T-cell (primary cell): ENCODE results near the gene ILKAP. TPM values are rescaled to one million over a fixed set of nuclear protein-coding genes. Genes with fewer than 3 reads are reported as not detected.
"Not testable (repeated sequence)": the region's sequence is repeated elsewhere in the genome, so short reads cannot be mapped to it uniquely, and the experiment has no call there.

Source experiments
- ATAC-seq, 4 experiments: fragments of 200-7000 bp in 3 of 4; fragments of 150-1000 bp in 1 of 4; cut with Tn5 transposase; replicated peaks in 1 of 4; 1 replicate in 3 of 4; 2 replicates in 1 of 4; pipeline ENCODE4 v1.10.0; 2021; ENCODE audit warnings: moderate library complexity in 3 of 4, mild to moderate bottlenecking in 2 of 4, moderate number of reproducible peaks in 1 of 4
- CTCF ChIA-PET, 2 donors: fragments of 300-600 bp; sonication (Branson Sonifier 250); formaldehyde crosslinking; loops; one replicate each; lab custom pipeline; 2022; ENCODE audit warnings: antibody characterized with exemption in 2 of 2; lab: Charles Lee
- POLR2A ChIA-PET, 2 donors: fragments of 300-600 bp; sonication (Branson Sonifier 250); formaldehyde crosslinking; loops; one replicate each; lab custom pipeline; 2022; ENCODE audit warnings: antibody characterized with exemption in 2 of 2; lab: Charles Lee
- DNase-seq, 35 experiments: peaks; one replicate each; pipeline versions ENCODE4 v3.0.0 to v3.0.0-alpha.2; 2013 to 2023
- H3K27ac ChIP-seq: one replicate; pipeline ENCODE4 v1.5.1; 2013; ENCODE audit warnings: low read length
- H3K27me3 ChIP-seq, 2 experiments: replicated peaks in 1 of 2; 1 replicate in 1 of 2; 2 replicates in 1 of 2; pipeline versions ENCODE4 v1.6.1 to v1.7.0; 2013; ENCODE audit warnings: low read length in 1 of 2, mixed read lengths in 1 of 2; ENCODE audit not compliant: control insufficient read depth in 2 of 2, insufficient read depth in 2 of 2; ENCODE audit errors: extremely low read depth in 1 of 2
- H3K36me3 ChIP-seq, 2 donors: 1 replicate in 1 of 2; 2 replicates in 1 of 2; pipeline versions ENCODE4 v1.6.1 to v1.7.0; 2013; ENCODE audit warnings: low read length in 1 of 2; ENCODE audit not compliant: control insufficient read depth in 2 of 2, insufficient read depth in 1 of 2; ENCODE audit errors: extremely low read depth in 1 of 2
- H3K4me1 ChIP-seq, 2 experiments: 1 replicate in 1 of 2; 2 replicates in 1 of 2; pipeline versions ENCODE4 v1.6.1 to v1.7.0; 2013; ENCODE audit warnings: low read length in 2 of 2, mixed read lengths in 1 of 2; ENCODE audit not compliant: insufficient read depth in 2 of 2, control insufficient read depth in 1 of 2; ENCODE audit errors: extremely low read depth in 1 of 2
- H3K4me3 ChIP-seq, 2 donors: 1 replicate in 1 of 2; 2 replicates in 1 of 2; pipeline versions ENCODE4 v1.5.1 to v1.7.0; 2013; ENCODE audit warnings: mild to moderate bottlenecking in 2 of 2, low read length in 1 of 2, moderate library complexity in 1 of 2; ENCODE audit not compliant: control insufficient read depth in 1 of 2; ENCODE audit errors: extremely low read depth in 1 of 2
- H3K9me3 ChIP-seq: 2 replicates; pipeline ENCODE4 v1.7.0; 2013
- H3K27ac Mint-ChIP-seq, 2 donors: one replicate each; pipeline ENCODE4 v1.8.0; 2020 to 2021; ENCODE audit warnings: mild to moderate bottlenecking in 2 of 2, mixed read lengths in 2 of 2
- H3K27me3 Mint-ChIP-seq, 2 donors: one replicate each; pipeline ENCODE4 v1.8.0; 2021 to 2022; ENCODE audit warnings: mixed read lengths in 2 of 2
- H3K36me3 Mint-ChIP-seq: one replicate; pipeline ENCODE4 v1.8.0; 2021; ENCODE audit warnings: mixed read lengths
- H3K4me1 Mint-ChIP-seq, 3 donors: one replicate each; pipeline ENCODE4 v1.8.0; 2020 to 2022; ENCODE audit warnings: mixed read lengths in 3 of 3, mild to moderate bottlenecking in 1 of 3
- H3K4me3 Mint-ChIP-seq, 3 donors: one replicate each; pipeline ENCODE4 v1.8.0; 2020 to 2022; ENCODE audit warnings: mild to moderate bottlenecking in 3 of 3, mixed read lengths in 3 of 3, moderate library complexity in 3 of 3
- H3K9me3 Mint-ChIP-seq, 3 donors: one replicate each; pipeline ENCODE4 v1.8.0; 2020 to 2022; ENCODE audit warnings: mixed read lengths in 3 of 3
- WGBS: methylation state at CpG from one replicate; pipeline ENCODE4 v1.1.5; 2013; ENCODE audit warnings: missing lambda C conversion rate; ENCODE audit not compliant: insufficient coverage; 5-methylcytosine and 5-hydroxymethylcytosine counted together
- total RNA-seq, 35 experiments: library from RNA in 6 of 35; stranded (reverse) in 6 of 35; fragments of 120-200 nt in 1 of 35; gene quantifications; one replicate each; pipeline versions ENCODE4 v1.2.1 to v1.2.4 and lab custom pipeline; 2013 to 2026

Gene ILKAP
- total RNA-seq, 5 donors from 2014 or later (not counting 1 experiment from before 2014, with no cell fraction given), result 72.8 to 120 (median 76.3) TPM

- Mint-ChIP-seq H3K27ac (no peak overlapping the region), H3K9me3 (no peaks in the 10 kb centered on the region), H3K36me3 (peaks cover 63% of the 10 kb centered on the region), H3K4me1 (peaks cover 0 to 4% (median 0%) of the 10 kb centered on the region in 3 donors), H3K27me3 (no peaks in the 10 kb centered on the region), H3K4me3 (no peak overlapping the region)
- Histone ChIP-seq H3K36me3 (peaks cover 13 to 91% of the 10 kb centered on the region in 2 donors), H3K27ac (no peak overlapping the region), H3K4me3 (no peak overlapping the region), H3K4me1 (no peaks in the 10 kb centered on the region), H3K27me3 (no peaks in the 10 kb centered on the region), H3K9me3 (no peaks in the 10 kb centered on the region)
- DNase-seq, result no peak
- ChIA-PET POLR2A (no interaction called here), CTCF (no interaction called here)
- ATAC-seq, result no peak
- no CpG with 5 or more reads among the region's 2 CpGs for WGBS
Measured at GRCh38 chr2:238173692-238174091, 29.8 kb downstream of the ILKAP start.

GRCh38 chr2:238172439-238172838 is 31.1 kb downstream of the ILKAP start:
- no peaks in the 10 kb centered on the region for H3K27me3 Mint-ChIP-seq
- ATAC-seq (peak in 1 of 4 experiments; percentile 11), DNase-seq (no peak)
- no peaks in the 10 kb centered on the region for H3K27me3 ChIP-seq
- H3K9me3 ChIP-seq, result no peaks in the 10 kb centered on the region
- H3K9me3 Mint-ChIP-seq, result no peaks in the 10 kb centered on the region
- H3K36me3 Mint-ChIP-seq, result peaks cover 59% of the 10 kb centered on the region
- H3K4me1 ChIP-seq, result no peaks in the 10 kb centered on the region
- H3K27ac ChIP-seq, result no peak overlapping the region
- 100% methylated on average over 11 of the region's 14 CpGs for WGBS
- peak overlapping the region in 1 of 3 donors; percentile 22 for H3K4me3 Mint-ChIP-seq
- peak overlapping the region in 1 of 2 donors; percentile 39 for H3K27ac Mint-ChIP-seq
- ChIA-PET CTCF (no interaction called here), POLR2A (no interaction called here)
- H3K4me3 ChIP-seq, result no peak overlapping the region
- peaks cover 15 to 85% of the 10 kb centered on the region in 2 donors for H3K36me3 ChIP-seq
- H3K4me1 Mint-ChIP-seq, result peaks cover 0 to 4% (median 0%) of the 10 kb centered on the region in 3 donors

- H3K4me3 ChIP-seq, result no peak overlapping the region
- no peaks in the 10 kb centered on the region for H3K27me3 ChIP-seq
- no peak for DNase-seq
- Mint-ChIP-seq H3K27ac (peak overlapping the region in 1 of 2 donors; percentile 16), H3K9me3 (no peaks in the 10 kb centered on the region), H3K36me3 (peaks cover 54% of the 10 kb centered on the region), H3K4me1 (peaks cover 0 to 4% (median 0%) of the 10 kb centered on the region in 3 donors), H3K4me3 (peak overlapping the region in 1 of 3 donors; percentile 22), H3K27me3 (no peaks in the 10 kb centered on the region)
- CTCF ChIA-PET, result no interaction called here
- peaks cover 15 to 79% of the 10 kb centered on the region in 2 donors for H3K36me3 ChIP-seq
- WGBS, result 95% methylated on average over 4 of the region's 9 CpGs
- no peaks in the 10 kb centered on the region for H3K9me3 ChIP-seq
- no peak overlapping the region for H3K27ac ChIP-seq
- POLR2A ChIA-PET, result no interaction called here
- ATAC-seq, result no peak
- H3K4me1 ChIP-seq, result no peaks in the 10 kb centered on the region
Measured at GRCh38 chr2:238171575-238172187, 31.8 kb downstream of the ILKAP start.

GRCh38 chr2:238171072-238171431 is 32.4 kb downstream of the ILKAP start:
- H3K4me1 Mint-ChIP-seq, result not testable (repeated sequence)

GRCh38 chr2:238170386-238171071 is 33.0 kb downstream of the ILKAP start:
- Mint-ChIP-seq H3K27me3 (peaks cover 0 to 2% of the 10 kb centered on the region in 2 donors), H3K36me3 (peaks cover 46% of the 10 kb centered on the region), H3K9me3 (no peaks in the 10 kb centered on the region), H3K4me1 (no peaks in the 10 kb centered on the region), H3K4me3 (no peak overlapping the region), H3K27ac (no peak overlapping the region)
- H3K36me3 ChIP-seq, result peaks cover 15 to 71% of the 10 kb centered on the region in 2 donors
- no peak for ATAC-seq
- WGBS, result 97% methylated on average over 6 of the region's 21 CpGs
- peak in 1 of 35 experiments; percentile 16 for DNase-seq
- H3K9me3 ChIP-seq, result no peaks in the 10 kb centered on the region
- H3K4me3 ChIP-seq, result no peak overlapping the region
- ChIA-PET CTCF (interaction anchor here in 1 of 2 donors (0.5 kb wide), 1 partner anchor 20 kb away, joined by 6 read pairs; no protein-coding TSS in a partner anchor), POLR2A (no interaction called here)
- peaks cover 0 to 1% of the 10 kb centered on the region in 2 experiments for H3K27me3 ChIP-seq
- H3K4me1 ChIP-seq, result no peaks in the 10 kb centered on the region
- H3K27ac ChIP-seq, result no peak overlapping the region

More at GRCh38 chr2:238171072-238171431, 32.4 kb downstream of the ILKAP start:
- no CpG with 5 or more reads among the region's 5 CpGs for WGBS
- H3K4me3 Mint-ChIP-seq, POLR2A ChIA-PET, H3K27me3 ChIP-seq, H3K27ac ChIP-seq, H3K4me1 ChIP-seq, H3K9me3 Mint-ChIP-seq, H3K9me3 ChIP-seq, ATAC-seq, CTCF ChIA-PET, H3K4me3 ChIP-seq, H3K27ac Mint-ChIP-seq, H3K27me3 Mint-ChIP-seq: not testable (repeated sequence)
- DNase-seq, result peak in 1 of 35 experiments; percentile 14
- peaks cover 15 to 75% of the 10 kb centered on the region in 2 donors for H3K36me3 ChIP-seq
- H3K36me3 Mint-ChIP-seq, result peaks cover 49% of the 10 kb centered on the region

GRCh38 chr2:238169708-238170251 is 33.7 kb downstream of the ILKAP start:
- peaks cover 15 to 63% of the 10 kb centered on the region in 2 donors for H3K36me3 ChIP-seq
- peak in 1 of 35 experiments; percentile 17 for DNase-seq
- H3K4me1 Mint-ChIP-seq, result peaks cover 4 to 6% (median 5%) of the 10 kb centered on the region in 3 donors
- ChIA-PET POLR2A (interaction anchor here in 1 of 2 donors (0.5 kb wide), 1 partner anchor 26 kb away, joined by 3 read pairs; no protein-coding TSS in a partner anchor), CTCF (interaction anchor here (0.5 to 1.0 kb wide), 4 partner anchors 14 to 93 kb away, joined by 3 to 6 read pairs (median 3); no protein-coding TSS in a partner anchor)
- peaks cover 0 to 9% of the 10 kb centered on the region in 2 experiments for H3K27me3 ChIP-seq
- no peak overlapping the region for H3K27ac Mint-ChIP-seq
- H3K4me3 ChIP-seq, result no peak overlapping the region
- peaks cover 6 to 9% of the 10 kb centered on the region in 2 donors for H3K27me3 Mint-ChIP-seq
- no peak overlapping the region for H3K27ac ChIP-seq
- no peak overlapping the region for H3K4me3 Mint-ChIP-seq
- H3K9me3 Mint-ChIP-seq, result no peaks in the 10 kb centered on the region
- H3K36me3 Mint-ChIP-seq, result peaks cover 46% of the 10 kb centered on the region
- no peaks in the 10 kb centered on the region for H3K9me3 ChIP-seq
- no peak for ATAC-seq
- H3K4me1 ChIP-seq, result no peaks in the 10 kb centered on the region
- 85% methylated on average over 3 of the region's 5 CpGs for WGBS
